Suprapubic skin (tissue), 3 donors: Measurements from ENCODE around the gene AGBL5.

Experiments used
- CTCF ChIP-seq, 2 donors: fragments of 200-600 bp in 1 of 2; fragments of 450-650 bp in 1 of 2; sonication (generic) in 1 of 2; IDR thresholded peaks; one replicate each; pipeline ENCODE4 v1.5.1; 2016 to 2019; ENCODE audit warnings: antibody characterized with exemption in 2 of 2, mild to moderate bottlenecking in 1 of 2, moderate library complexity in 1 of 2
- EP300 ChIP-seq: sonication (generic); formaldehyde crosslinking; IDR thresholded peaks from one replicate; pipeline ENCODE4 v1.6.1; 2017; ENCODE audit warnings: antibody characterized with exemption
- POLR2A ChIP-seq, 2 donors: fragments of 450-650 bp; IDR thresholded peaks; one replicate each; pipeline ENCODE4 v1.6.1; 2017; ENCODE audit warnings: antibody characterized with exemption in 2 of 2, mild to moderate bottlenecking in 2 of 2, moderate library complexity in 2 of 2

GRCh38 chr2:27099334-27099955 is 48.0 kb downstream of the AGBL5 start:
- TF ChIP-seq CTCF (IDR thresholded peaks at IDR 0.05) (no peak), EP300 (no peak), POLR2A (IDR thresholded peaks at IDR 0.05) (no peak)
